Loucy (cell line): ENCODE results near the gene RIC3.

Experiments
- H2AFZ ChIP-seq: fragments of 200-600 bp; sonication (generic); 2 replicates; pipeline ENCODE4 v1.6.0; 2016; ENCODE audit warnings: antibody characterized with exemption, mild to moderate bottlenecking, low read length, moderate library complexity
- H3F3A ChIP-seq: fragments of 200-600 bp; 2 replicates; pipeline ENCODE4 v1.6.0; 2016; ENCODE audit warnings: antibody characterized with exemption, low read depth, mild to moderate bottlenecking
- H3K27me3 ChIP-seq: fragments of 200-600 bp; sonication (generic); 2 replicates; pipeline ENCODE4 v1.6.1; 2014; ENCODE audit warnings: low read length, mild to moderate bottlenecking; ENCODE audit not compliant: insufficient read depth, poor library complexity, severe bottlenecking
- H3K36me3 ChIP-seq: fragments of 200-600 bp; sonication (generic); 2 replicates; pipeline ENCODE4 v1.6.1; 2016; ENCODE audit warnings: low read length; ENCODE audit not compliant: insufficient read depth
- H3K4me1 ChIP-seq: fragments of 200-600 bp; sonication (generic); 2 replicates; pipeline ENCODE4 v1.5.1; 2014; ENCODE audit warnings: low read length, mild to moderate bottlenecking; ENCODE audit not compliant: insufficient read depth, poor library complexity, severe bottlenecking
- H3K4me2 ChIP-seq: fragments of 200-600 bp; sonication (generic); 2 replicates; pipeline ENCODE4 v1.6.0; 2014; ENCODE audit warnings: antibody characterized with exemption, low read length, low read depth, mild to moderate bottlenecking; ENCODE audit not compliant: poor library complexity, severe bottlenecking
- H3K4me3 ChIP-seq: fragments of 200-600 bp; sonication (generic); 2 replicates; pipeline ENCODE4 v1.5.1; 2014; ENCODE audit warnings: low read length, mild to moderate bottlenecking, mixed read lengths; ENCODE audit not compliant: poor library complexity, severe bottlenecking
- H3K79me2 ChIP-seq: fragments of 200-600 bp; sonication (generic); 2 replicates; pipeline ENCODE4 v1.6.1; 2014; ENCODE audit warnings: low read length; ENCODE audit not compliant: insufficient read depth
- H3K9ac ChIP-seq: fragments of 200-600 bp; sonication (generic); 2 replicates; pipeline ENCODE4 v1.6.0; 2014; ENCODE audit warnings: mild to moderate bottlenecking, low read depth, low read length, moderate library complexity; ENCODE audit not compliant: poor library complexity, severe bottlenecking
- H3K9me2 ChIP-seq: fragments of 200-600 bp; sonication (generic); replicated peaks from 2 replicates; pipeline ENCODE4 v1.6.1; 2016; ENCODE audit warnings: low read depth, low read length, mixed read lengths
- H3K9me3 ChIP-seq: fragments of 200-600 bp; sonication (generic); 2 replicates; pipeline ENCODE4 v1.6.1; 2014; ENCODE audit warnings: mild to moderate bottlenecking, antibody characterized with exemption, low read length, low read depth; ENCODE audit not compliant: insufficient read depth
- H4K20me1 ChIP-seq: fragments of 200-600 bp; sonication (generic); 2 replicates; pipeline ENCODE4 v1.6.0; 2014; ENCODE audit warnings: antibody characterized with exemption, low read length, mild to moderate bottlenecking; ENCODE audit not compliant: insufficient read depth, poor library complexity, severe bottlenecking
- CTCF ChIP-seq: fragments of 200-600 bp; sonication (generic); conservative IDR thresholded peaks from 2 replicates; pipeline ENCODE4 v1.5.1; 2014; ENCODE audit warnings: mild to moderate bottlenecking, antibody characterized with exemption, low read length
- EZH2phosphoT487 ChIP-seq: fragments of 200-600 bp; IDR thresholded peaks from 2 replicates; pipeline ENCODE4 v1.6.1; 2018; ENCODE audit warnings: antibody characterized with exemption, mild to moderate bottlenecking, moderate library complexity, borderline replicate concordance

The RIC3 gene

DNA sequence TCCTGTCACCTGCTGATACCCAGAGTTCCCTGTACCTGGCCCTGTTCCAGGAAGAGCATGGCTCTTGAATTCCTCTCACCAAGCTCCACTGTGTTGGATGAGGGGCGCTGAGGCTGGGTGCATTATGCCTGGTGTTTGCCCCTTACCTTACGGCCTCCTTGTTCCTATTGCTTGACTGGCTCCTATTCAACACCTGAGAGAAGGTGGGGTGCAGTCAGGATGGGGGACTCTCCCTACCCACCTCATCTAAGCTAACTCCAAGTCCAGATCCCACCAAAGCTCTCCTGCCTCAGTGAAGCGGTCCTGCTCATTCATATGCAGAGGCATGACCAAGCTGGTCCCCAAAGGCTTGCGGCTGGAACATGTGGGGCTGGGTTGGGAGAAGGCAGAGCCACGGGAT lies 35.8 kb upstream of the RIC3 start:
- Histone ChIP-seq H3K36me3 (no peaks in the 10 kb centered on the region), H3K9ac (no peak overlapping the region), H3K4me1 (peaks cover 23% of the 10 kb centered on the region), H3K4me2 (no peak overlapping the region), H3F3A (no peaks in the 10 kb centered on the region), H2AFZ (no peak overlapping the region), H3K9me2 (no peaks in the 10 kb centered on the region), H4K20me1 (no peaks in the 10 kb centered on the region), H3K9me3 (no peaks in the 10 kb centered on the region), H3K79me2 (no peaks in the 10 kb centered on the region), H3K27me3 (no peaks in the 10 kb centered on the region), H3K4me3 (no peak overlapping the region)
- TF ChIP-seq CTCF (no peak), EZH2phosphoT487 (no peak)

- Histone ChIP-seq H3K4me1 (peaks cover 23% of the 10 kb centered on the region), H3K9me3 (no peaks in the 10 kb centered on the region)
These were observed 35.2 kb upstream of the RIC3 start for GRCh38 chr11:8204025-8204424.

DNA sequence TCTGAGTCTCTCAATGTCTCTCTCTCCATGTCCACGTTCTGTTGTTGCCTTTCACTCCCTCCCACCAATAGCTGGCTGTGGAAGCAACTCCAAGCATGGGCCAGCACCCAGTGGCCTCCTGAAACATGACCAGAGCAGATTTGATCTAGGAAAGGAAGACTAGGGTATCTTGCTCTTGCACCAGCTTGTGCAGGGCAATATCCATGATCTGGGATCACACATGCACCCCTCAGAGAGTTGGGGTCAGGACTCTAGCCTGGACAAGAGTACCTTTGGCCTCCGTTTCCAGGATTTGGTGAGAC lies 34.5 kb upstream of the RIC3 start:
- Histone ChIP-seq H3K27me3 (no peaks in the 10 kb centered on the region), H3F3A (no peaks in the 10 kb centered on the region), H3K36me3 (no peaks in the 10 kb centered on the region), H3K9me2 (no peaks in the 10 kb centered on the region), H2AFZ (0 out of 2 replicates have a peak overlapping the region, but pooled peaks have one; percentile 33), H3K4me1 (peaks cover 23% of the 10 kb centered on the region), H3K9me3 (no peaks in the 10 kb centered on the region), H3K79me2 (no peaks in the 10 kb centered on the region), H3K4me3 (no peak overlapping the region), H4K20me1 (no peaks in the 10 kb centered on the region), H3K9ac (no peak overlapping the region), H3K4me2 (no peak overlapping the region)
- TF ChIP-seq EZH2phosphoT487 (no peak), CTCF (no peak)

More at GRCh38 chr11:8204025-8204424, 35.2 kb upstream of the RIC3 start:
- Histone ChIP-seq H3K79me2 (no peaks in the 10 kb centered on the region), H3K4me2 (no peak overlapping the region), H3K9ac (no peak overlapping the region), H3K27me3 (no peaks in the 10 kb centered on the region), H3K9me2 (no peaks in the 10 kb centered on the region), H2AFZ (no peak overlapping the region), H3K36me3 (no peaks in the 10 kb centered on the region), H3F3A (no peaks in the 10 kb centered on the region), H4K20me1 (no peaks in the 10 kb centered on the region), H3K4me3 (no peak overlapping the region)
- no peak for TF ChIP-seq EZH2phosphoT487
- no peak for TF ChIP-seq CTCF
